Fibroblast of lung (primary cell): ENCODE data around the gene CDH6.

ENCODE experiments used
- EZH2 ChIP-seq: IDR thresholded peaks from 2 replicates; pipeline ENCODE4 v1.5.1; 2012; ENCODE audit warnings: low read length, control low read depth, mild to moderate bottlenecking; ENCODE audit errors: missing control alignments
- TF ChIP-seq, protein P1 (sequence below), 2 donors: IDR thresholded peaks in 1 of 2; conservative IDR thresholded peaks in 1 of 2; 1 replicate in 1 of 2; 2 replicates in 1 of 2; pipeline ENCODE4 v1.5.1; 2011 to 2012; ENCODE audit warnings: low read length in 2 of 2, control low read depth in 1 of 2, inconsistent platforms in 1 of 2, low read depth in 1 of 2, mild to moderate bottlenecking in 1 of 2

DNA sequence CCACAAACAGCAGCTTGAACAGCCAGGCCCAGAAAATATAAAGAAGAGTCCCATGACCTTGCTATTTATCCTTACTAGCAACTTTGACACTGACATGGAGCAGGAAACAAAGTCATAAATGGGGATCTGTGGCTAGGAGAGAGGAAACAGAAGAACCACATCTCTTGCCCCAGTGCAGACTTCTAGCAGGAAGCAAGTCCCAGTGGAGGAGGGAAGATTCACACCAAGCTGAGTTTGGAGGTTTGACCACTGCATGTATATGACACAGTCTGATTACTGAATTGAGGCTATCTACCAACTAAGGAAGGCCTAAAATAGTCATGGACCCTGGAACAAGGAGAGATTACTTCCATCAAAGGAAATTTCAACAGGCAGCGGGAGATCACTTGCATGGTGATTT is 51.4 kb downstream of the CDH6 start:
- TF ChIP-seq, protein P1, sequence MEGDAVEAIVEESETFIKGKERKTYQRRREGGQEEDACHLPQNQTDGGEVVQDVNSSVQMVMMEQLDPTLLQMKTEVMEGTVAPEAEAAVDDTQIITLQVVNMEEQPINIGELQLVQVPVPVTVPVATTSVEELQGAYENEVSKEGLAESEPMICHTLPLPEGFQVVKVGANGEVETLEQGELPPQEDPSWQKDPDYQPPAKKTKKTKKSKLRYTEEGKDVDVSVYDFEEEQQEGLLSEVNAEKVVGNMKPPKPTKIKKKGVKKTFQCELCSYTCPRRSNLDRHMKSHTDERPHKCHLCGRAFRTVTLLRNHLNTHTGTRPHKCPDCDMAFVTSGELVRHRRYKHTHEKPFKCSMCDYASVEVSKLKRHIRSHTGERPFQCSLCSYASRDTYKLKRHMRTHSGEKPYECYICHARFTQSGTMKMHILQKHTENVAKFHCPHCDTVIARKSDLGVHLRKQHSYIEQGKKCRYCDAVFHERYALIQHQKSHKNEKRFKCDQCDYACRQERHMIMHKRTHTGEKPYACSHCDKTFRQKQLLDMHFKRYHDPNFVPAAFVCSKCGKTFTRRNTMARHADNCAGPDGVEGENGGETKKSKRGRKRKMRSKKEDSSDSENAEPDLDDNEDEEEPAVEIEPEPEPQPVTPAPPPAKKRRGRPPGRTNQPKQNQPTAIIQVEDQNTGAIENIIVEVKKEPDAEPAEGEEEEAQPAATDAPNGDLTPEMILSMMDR (conservative IDR thresholded peaks at IDR 0.05 in 1 of 2, IDR thresholded peaks at IDR 0.05 in 1 of 2; ENCODE audit: low read depth in 1 of 2, low read length in 2 of 2) = no peak
- TF ChIP-seq EZH2 = no peak
